AG09319 (cell line): ENCODE measurements around the gene CCL11.

Experiments used
- DNase-seq: peaks from one replicate; pipeline ENCODE4 v3.0.0-alpha.2; 2010; ENCODE audit warnings: low read depth; ENCODE audit errors: extremely low read depth
- CTCF ChIP-seq: IDR thresholded peaks from 2 replicates; pipeline ENCODE4 v1.5.1; 2011; ENCODE audit warnings: low read depth, mild to moderate bottlenecking, inconsistent platforms, low read length, moderate library complexity

CCL11 gene

GRCh38 chr17:34285286-34285792 lies at the start of gene CCL11:
CCL11 (plus strand) TSS chr17:34285742; CDS start chr17:34285809, 67 bp downstream.
- no peak for DNase-seq
- no peak for TF ChIP-seq CTCF

- no peak for DNase-seq
- TF ChIP-seq CTCF = no peak
Observed at GRCh38 chr17:34236281-34236892, 49.2 kb upstream of the CCL11 start.

- DNase-seq = no peak
- TF ChIP-seq CTCF = no peak
Observed at GRCh38 chr17:34237458-34237857, 48.1 kb upstream of the CCL11 start.

GRCh38 chr17:34241062-34241461 lies 44.5 kb upstream of the CCL11 start:
- DNase-seq = no peak
- no peak for TF ChIP-seq CTCF

GRCh38 chr17:34242587-34243363 lies 42.8 kb upstream of the CCL11 start:
- TF ChIP-seq CTCF = no peak
- no peak for DNase-seq

- DNase-seq = no peak
- no peak for TF ChIP-seq CTCF
Observed at GRCh38 chr17:34243364-34244320, 41.9 kb upstream of the CCL11 start.
